ENCODE data around the gene DAAM2. TPM values are rescaled to one million over a fixed set of nuclear protein-coding genes. Genes with fewer than 3 reads are reported as not detected.
A peak's percentile ranks its signal among the peaks of the same experiment; 100 is the strongest.

Gene DAAM2
- total RNA-seq, 1 experiment from 2014 or later = not detected

DNA sequence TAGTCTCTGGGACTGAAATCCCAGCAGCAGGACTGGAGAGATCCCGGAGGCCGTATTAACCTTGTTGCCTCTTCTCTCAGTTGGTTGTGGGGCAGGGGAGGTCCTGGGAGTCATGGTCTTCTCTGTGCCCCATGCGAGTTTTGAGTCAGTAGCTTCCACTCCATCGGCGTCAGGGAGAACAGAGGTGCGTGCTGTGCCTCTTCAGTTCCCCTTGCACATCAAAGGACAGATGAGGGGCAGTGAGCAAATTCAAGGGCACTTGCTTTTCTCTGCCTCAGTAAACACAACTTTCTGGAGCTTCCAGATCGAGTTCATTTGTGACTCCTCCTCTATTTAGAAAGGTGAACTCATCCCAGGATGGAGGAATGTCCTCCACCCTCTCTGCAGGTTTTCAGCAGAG, 93.5 kb downstream of the DAAM2 start:
- DNase-seq (ENCODE audit: low spot score) = no peak

DNA sequence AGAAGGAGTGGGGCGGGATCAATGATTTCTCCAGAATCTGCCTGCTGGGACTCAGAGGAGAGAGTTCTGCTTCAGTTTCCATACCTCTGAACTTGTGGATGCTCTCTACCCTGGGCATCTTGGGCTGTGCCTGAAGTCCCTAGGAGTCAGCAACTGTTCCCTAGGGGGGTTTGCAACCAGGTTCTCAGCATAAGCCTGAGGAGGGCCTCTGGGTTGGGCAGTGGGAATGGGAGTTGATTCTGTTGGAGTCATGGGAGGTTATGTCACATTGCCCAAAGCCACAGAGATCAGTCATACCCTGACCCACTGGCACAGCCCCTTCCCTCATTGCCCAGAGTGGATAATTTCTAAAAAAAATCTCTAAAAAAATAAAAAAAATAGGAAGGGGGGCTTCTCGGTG, 94.7 kb downstream of the DAAM2 start:
- DNase-seq (ENCODE audit: low spot score) = no peak

DNA sequence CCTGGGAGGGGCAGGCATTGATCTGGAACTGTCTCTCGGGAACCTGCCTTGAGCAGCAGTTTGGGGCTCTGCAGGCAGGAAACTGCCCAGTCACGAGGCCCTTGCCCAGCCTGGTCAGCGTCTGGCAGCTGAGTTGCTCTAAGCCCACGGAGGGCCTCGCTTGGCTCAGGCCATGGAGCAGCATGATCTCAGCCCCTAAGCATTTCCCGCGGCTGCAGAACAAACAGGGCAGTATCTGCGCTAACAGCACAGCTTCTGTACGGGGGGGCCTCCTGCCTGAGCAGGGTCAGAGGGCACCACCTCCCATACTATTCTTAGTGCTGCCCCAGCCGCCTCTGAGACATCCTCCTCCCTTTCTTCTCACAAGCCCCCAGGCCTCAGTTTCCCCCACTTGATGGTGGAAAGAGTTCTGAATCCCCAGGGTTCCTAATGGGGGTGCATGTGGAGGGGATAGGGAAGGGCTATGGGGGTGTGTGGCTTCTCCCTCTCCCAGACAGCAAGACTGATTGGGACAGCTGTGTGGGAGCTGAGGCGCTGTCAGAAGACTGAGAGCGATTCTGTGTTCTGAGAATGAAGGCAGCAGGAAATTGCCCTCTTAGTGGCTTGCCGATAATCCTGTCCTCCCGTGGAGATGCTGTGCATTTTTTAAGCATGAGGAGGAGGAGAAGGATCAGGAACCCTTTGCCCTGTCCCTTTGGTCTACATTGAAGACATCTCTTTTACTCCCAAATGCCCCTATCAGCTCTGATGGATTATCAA, 95.7 kb downstream of the DAAM2 start:
- peak; percentile 73 for DNase-seq (ENCODE audit: low spot score)

DNA sequence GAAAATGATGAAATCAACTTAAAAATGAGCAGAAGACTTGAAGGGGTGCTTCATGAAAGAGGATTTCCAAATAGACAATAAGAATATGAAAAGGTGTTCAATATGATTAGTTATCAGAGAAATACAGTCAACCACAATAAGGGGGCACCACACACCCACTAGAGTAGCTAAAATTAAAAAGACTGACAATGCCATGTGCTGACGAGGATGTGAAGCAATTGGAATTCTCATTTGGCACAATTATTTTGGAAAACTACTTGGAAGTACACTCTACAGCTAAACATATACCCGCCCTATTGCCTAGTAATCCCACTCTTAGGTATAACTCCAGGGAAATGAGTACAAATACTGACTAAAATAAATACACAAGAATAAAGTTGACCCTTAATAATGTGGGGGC, 97.1 kb downstream of the DAAM2 start:
- no peak for DNase-seq (ENCODE audit: low spot score)

DNA sequence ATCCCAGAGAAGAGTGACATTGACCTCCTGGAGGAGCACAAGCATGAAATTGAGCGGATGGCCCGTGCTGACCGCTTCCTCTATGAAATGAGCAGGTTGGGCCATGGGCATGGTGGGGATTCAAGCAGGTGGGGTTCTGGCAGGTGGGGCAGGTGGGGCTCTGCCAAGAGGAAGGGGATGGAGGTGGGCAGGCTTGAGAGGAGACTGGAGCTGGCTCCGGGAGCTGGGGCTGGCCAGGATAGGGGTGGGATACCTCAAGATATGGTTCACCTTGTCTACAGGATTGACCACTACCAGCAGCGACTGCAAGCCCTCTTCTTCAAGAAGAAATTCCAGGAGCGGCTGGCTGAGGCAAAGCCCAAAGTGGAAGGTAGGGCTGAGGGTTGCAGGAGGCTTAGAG, 99.2 kb downstream of the DAAM2 start:
- DNase-seq (ENCODE audit: low spot score) = no peak

DNA sequence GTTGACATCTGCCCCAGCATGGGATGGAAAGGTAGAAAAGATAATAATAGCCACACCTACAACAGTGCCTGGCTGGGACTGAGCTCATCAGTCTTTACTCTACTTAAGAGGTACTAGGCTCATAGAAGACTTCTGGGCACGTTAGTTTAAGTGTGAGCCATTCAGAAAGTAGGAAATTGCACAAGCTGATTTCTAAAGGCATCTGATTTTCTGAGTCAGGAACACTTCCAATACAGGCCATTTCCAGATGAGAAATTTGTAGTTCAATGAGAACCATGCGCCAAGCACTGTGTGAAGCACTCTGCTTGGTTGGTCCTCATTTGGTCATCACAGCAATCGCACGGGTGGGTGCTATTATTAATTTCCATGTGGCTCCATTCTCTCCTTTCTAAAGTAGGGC, 99.8 kb downstream of the DAAM2 start:
- DNase-seq (ENCODE audit: low spot score) = no peak

DNA sequence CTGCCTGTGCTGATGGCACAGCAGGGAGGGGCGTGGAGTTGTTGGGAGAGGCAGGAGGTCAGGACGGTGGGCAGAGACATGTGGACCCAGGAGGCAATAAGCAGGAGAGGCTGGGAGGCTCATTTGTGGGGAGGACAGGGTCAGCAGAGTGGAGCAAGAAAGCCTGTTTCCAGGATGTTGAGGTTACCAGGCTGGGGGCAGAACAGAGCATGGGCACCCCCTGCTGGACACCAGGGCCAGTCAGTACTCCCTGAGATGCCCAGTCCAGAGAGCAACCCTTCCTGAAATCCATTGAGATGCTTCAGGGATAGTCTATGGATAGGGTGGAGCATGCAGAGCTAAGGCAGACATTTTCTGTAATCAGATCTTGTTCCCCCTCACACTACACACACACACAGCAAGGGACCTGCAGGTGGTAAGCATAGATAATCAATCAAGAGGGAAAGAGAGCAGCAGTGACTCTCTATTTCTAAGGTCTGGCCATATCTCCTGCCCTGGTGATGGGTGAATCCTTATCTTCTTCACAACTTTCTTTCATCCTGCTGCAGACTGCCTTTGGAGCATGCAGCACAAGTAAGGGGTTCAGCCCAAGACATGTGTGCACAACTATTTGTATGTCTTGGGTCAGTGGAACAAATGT, 100.4 kb downstream of the DAAM2 start:
- peak; percentile 37 for DNase-seq (ENCODE audit: low spot score)

DNA sequence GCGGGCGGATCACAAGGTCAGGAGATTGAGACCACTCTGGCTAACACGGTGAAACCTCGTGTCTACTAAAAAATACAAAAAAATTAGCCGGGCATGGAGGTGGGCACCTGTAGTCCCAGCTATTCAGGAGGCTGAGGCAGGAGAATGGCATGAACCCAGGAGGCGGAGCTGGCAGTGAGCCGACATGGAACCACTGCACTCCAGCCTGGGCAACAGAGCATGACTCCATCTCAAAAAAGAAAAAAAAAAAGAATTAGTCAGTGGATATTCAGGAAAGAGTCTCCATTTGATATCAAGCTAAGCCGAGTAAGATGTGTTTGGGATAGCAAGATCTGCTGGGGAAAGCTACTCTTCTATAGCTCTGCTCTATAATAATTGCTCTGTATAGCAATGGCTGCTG, 101.1 kb downstream of the DAAM2 start:
- DNase-seq (ENCODE audit: low spot score) = no peak

DNA sequence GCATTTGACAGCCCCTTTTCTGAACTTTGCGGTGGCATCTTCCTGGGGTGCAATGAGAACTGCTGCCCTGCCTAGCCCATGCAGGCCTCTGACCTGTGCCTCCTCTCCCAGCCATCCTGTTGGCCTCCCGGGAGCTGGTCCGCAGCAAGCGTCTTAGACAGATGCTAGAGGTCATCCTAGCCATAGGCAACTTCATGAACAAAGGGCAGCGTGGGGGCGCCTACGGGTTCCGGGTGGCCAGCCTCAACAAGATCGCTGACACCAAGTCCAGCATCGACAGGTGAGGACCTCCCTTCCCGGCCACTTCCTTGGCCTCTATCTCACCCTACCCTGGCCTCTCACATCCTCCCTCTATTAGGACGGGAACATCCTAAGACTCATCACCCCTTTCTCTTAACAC, 104.5 kb downstream of the DAAM2 start:
- DNase-seq (ENCODE audit: low spot score) = no peak

DNA sequence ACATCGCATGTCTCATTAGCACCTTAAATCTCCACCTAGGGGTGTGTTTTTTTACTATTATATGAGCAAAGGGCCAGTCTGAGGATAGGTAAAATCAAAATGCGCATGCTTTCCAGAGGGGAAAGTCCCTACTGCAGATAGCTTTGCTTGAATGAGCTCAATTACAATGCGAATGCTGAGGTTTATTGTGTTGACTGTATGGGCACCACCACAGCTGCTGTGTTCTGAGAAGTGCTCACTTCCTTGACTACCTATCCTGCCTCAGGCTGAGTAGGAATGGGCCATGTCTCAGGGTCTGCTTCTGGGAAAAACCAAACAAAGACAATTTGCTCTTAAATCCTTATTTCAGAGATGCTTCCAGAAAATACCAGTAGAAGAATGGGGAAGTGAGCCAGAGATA, 105.5 kb downstream of the DAAM2 start:
- DNase-seq (ENCODE audit: low spot score) = no peak

DNA sequence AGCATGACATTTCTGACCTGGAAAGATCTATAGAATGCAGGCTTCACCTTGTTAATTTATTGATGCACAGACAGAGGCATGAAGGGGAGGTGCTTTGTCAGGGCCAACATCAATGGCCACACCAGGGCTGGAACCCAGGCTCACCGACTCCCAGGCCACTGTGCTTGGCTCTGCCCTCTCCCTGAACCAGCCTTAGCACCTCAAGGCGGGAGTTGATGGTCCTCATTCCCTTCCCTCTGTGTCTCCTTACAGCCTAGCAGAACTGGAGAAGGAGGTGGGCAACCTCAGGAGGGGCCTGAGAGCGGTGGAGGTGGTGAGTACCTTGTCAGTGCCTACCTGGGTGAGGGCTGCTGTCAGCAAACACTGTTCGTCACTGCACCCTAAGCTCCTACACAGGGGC, 106.4 kb downstream of the DAAM2 start:
- no peak for DNase-seq (ENCODE audit: low spot score)

DNA sequence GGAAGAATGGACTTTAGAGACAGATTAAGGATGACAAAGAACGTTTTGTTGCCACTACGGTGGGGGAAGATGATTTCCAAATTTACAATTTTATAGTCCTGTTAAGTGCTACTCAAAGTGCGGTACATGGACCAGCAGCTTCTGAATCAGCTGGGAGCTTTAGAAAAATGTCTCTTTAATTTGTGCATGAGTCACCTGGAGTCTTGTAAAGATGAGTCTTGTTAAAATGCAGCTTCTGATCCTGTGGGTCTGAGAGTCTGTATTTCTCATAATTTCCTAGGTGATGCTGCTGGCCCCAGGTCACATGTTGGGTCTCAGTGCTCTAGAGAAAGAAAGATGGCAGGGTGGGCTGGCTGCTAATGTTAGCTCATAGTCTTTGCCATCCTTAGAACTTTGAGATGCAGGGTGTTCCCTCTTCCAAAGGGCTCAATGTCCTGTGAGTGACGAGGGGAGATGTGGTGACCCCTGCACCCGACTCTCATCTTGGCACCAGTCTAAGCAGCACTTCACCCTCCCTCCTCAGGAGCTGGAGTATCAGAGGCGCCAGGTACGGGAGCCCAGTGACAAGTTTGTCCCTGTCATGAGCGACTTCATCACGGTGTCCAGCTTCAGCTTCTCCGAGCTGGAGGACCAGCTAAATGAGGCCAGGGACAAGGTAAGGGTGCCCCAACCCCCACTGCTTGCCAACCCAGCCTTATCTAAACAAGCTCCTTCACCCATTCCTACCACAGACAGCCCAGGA, 107.5 kb downstream of the DAAM2 start:
- peak; percentile 11 for DNase-seq (ENCODE audit: low spot score)

DNA sequence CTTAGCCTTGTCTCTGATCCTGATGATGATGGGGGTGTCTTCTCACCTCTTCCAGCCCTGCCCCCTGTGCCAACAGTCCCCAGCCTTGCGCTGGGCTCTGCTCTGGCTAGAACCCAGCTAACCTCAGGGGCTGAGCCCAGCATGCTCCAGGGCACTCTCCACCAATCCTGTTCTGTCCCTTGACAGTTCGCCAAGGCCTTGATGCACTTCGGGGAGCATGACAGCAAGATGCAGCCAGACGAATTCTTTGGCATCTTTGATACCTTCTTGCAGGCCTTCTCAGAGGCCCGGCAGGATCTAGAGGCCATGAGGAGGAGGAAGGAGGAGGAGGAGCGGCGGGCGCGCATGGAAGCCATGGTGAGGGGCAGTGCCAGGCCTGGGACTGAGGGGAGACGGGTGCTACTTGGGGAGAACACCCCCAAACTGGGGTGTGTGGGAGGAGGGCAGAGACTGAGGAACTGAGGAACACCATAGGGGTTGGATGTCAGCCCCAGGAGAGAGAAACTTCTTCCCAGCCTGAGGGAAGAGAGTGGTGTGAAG, 109.0 kb downstream of the DAAM2 start:
- DNase-seq (ENCODE audit: low spot score) = no peak

DNA sequence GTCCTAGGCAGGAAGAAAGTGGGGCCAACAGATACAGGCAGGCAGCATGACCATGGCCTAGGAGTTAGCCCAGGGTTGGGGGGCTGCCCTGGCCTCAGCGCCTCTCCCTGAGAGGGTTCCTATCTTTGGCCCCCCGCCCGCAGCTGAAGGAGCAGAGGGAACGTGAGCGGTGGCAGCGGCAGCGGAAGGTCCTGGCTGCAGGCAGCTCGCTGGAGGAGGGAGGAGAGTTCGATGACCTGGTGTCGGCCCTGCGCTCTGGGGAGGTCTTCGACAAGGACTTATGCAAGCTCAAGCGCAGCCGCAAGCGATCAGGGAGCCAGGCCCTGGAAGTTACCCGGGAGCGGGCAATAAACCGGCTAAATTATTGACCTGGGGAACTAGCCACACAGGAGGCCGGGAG, 109.5 kb downstream of the DAAM2 start:
- no peak for DNase-seq (ENCODE audit: low spot score)

DNA sequence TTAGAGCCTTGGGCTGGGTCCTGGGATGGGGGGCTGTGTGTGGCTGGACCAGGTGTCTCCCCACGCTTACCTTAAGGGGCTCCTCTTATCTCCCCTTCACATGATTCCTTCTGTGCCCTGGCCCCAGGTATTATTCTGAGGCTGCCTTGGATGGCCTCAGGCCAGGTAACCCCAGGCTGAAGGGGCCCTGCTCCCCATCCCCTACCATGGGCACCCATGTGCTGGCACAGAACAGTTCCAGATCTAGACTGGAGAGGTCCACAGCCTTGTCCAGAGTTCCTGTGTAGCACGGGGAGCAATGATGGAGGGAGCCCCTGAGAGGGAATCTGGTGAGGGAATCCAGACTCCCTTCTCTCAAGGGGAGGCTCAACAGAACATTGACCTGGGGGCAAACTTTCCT, 110.0 kb downstream of the DAAM2 start:
- no peak for DNase-seq (ENCODE audit: low spot score)

DNA sequence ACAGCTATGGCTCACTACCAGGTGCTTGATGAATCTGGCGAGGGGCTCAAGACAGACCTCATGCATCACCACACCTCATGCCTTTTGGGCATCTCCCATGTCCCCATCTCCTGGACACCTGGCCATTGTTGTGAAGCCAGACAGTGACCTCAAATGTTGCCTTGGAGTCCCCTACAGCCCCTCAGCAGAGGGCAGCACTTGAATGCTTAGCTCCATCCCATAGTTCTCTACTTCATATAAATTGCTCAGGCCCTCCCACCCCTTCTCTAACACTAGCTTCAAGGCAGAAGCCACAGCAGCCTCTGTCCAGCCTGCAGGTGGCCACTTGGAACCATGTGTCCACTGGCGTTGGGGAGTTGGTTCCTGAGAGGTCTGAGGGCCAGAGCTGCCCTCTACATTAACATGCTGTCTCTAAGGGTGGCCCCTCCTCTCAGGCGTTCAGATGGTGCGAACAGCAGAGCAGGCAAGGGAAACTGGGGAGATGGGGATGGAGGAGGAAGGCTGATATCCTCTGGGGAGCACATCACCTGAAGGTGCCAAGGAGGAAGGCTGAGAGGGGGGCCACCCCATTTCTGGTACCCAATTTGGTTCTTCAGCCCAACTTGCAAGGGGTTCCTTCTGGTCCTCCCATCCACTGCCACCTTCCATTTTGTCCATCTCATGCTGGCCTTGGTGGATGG, 110.8 kb downstream of the DAAM2 start:
- no peak for DNase-seq (ENCODE audit: low spot score)

DNA sequence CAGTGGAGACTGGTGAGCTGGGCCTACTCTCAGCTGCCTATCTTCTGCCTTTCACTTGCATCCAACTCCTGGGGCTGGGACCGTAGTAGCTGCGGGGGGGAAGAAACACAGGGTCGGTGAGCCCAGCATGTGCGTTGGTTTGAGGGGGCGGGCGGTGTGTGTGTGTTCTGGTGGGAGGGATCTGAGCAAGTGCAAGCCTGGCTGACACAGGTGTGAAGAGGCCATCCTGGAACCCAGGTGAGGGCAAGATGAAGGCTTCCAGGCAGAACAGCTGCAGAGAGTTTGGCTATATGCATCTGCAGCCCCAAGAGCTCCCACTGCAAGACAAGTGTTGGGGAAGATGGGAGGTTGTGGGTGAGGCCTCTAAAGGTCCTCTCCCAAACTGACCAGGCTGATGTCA, 111.5 kb downstream of the DAAM2 start:
- no peak for DNase-seq (ENCODE audit: low spot score)

DNA sequence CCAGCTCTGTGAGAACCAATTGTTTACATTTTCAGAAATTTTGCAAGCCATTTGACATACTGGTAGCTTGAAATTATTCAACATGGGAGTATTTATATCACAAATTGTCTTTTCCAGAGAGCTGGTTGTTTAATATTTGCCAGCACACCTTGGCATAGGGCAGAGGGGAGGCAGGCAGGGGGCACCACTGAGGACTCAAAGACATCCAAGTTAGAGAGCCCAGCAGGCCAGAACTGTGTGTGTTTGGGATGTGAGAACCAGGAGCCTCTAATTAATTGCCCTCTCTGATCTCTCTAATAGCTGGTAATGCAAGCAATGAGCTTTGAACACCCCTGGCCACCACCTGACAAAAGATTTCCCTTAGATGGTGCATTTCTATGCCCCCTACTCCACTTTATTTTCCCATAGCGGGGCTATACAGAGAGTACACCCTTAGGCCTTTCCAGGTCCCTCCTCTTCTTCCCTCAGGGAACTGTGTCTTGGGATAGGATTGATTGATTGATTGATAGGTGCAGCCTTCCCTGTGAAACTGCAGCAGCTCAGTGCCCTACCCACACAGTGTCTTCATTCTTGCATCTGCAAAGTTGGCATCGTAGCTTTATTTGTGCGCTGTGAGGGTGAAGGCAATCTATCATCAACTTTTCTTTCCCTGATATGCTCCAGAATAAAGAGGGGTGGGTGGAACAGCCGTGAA, 112.9 kb downstream of the DAAM2 start:
- no peak for DNase-seq (ENCODE audit: low spot score)

DNA sequence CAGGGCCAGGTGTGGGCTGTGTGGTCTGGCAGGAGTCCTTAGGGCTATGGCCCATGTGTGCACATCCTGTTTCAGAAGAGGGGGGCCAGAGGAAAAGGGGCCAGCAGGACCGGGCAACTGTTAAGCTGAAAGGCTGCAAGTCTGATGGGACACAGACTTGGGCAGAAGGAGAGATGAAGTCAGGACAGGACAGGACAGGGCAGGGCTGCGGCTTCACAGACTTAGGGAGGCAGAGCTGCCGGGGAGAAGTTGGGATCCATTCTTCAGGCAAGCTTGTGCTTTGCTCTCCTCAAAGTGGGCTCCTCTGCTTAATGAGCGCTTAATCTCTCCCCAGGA, 113.4 kb downstream of the DAAM2 start:
- DNase-seq (ENCODE audit: low spot score) = no peak

DNA sequence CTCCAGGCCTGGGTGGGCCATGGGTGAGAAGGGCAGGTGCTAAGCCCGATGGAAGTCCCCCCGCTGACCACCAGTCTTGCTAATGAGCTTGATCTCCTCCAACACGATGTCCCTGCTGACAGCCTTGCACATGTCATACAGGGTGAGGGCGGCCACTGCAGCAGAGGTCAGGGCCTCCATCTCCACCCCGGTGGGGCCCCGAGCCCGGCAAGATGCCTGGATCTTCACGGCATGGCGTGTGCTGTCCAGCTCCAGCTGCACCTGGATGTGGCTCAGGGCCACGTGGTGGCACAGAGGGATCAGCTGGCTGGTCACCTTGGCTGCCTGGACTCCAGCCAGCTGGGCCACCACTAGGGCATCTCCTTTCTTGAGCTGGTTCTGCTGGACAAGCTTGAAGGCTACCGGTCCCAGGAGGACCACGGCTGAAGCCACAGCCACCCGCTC, 114.2 kb downstream of the DAAM2 start:
- DNase-seq (ENCODE audit: low spot score) = no peak

DNA sequence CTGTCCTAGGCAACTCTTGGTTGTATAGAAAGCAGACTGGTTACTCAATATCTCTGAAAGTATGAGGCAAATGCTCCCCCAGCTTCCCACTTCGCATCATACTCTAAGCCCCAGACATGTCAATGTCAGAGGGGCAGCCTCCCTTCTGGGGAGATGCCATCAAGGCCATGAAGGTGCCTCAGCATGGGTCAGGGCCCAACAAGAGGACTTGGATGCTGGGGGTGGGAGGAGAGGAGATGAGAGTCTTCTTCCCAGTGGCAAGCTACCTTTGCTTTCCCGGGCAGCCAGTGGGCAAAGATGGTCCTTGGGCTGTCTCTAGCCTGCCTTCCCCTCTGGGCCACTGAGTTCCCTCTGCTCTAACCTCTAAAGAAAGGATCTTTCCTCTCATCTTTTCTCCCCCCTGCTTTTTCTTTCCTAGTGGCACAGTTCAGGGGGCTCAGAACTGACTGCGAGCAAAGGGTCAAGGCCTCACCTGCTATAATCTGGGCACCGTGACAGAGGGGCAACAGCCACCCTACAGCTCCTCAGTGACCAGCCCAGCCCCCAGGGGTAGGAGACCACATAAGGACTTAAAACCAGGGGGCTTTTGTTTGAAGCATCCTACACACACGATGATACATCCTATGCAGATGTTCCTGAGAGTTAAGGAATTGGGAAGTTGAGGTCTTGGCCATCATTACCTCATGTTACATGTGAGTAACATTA, 115.8 kb downstream of the DAAM2 start:
- DNase-seq (ENCODE audit: low spot score) = no peak
